Neural progenitor cell (in vitro differentiated cells): ENCODE results near the gene HIBADH. TPM values are rescaled to one million over a fixed set of nuclear protein-coding genes. Genes with fewer than 3 reads are reported as not detected.

Experiments used
- DNase-seq: peaks from one replicate; pipeline ENCODE4 v3.0.0-alpha.2; 2016; ENCODE audit warnings: low spot score
- H2AFZ ChIP-seq: fragments of 200-600 bp; sonication (generic); replicated peaks from 2 replicates; pipeline ENCODE4 v1.6.1; 2016; ENCODE audit warnings: antibody characterized with exemption
- H3F3A ChIP-seq: fragments of 200-600 bp; sonication (generic); 2 replicates; pipeline ENCODE4 v1.6.1; 2016; ENCODE audit warnings: antibody characterized with exemption, low read depth
- H3K27ac ChIP-seq: fragments of 200-600 bp; sonication (generic); 2 replicates; pipeline ENCODE4 v1.5.1; 2016; ENCODE audit warnings: mild to moderate bottlenecking
- H3K27me3 ChIP-seq: fragments of 200-600 bp; sonication (generic); 2 replicates; pipeline ENCODE4 v1.6.1; 2016; ENCODE audit warnings: mild to moderate bottlenecking, moderate library complexity
- H3K36me3 ChIP-seq: fragments of 200-600 bp; sonication (generic); 2 replicates; pipeline ENCODE4 v1.5.1; 2016
- H3K4me1 ChIP-seq: fragments of 200-600 bp; sonication (generic); 2 replicates; pipeline ENCODE4 v1.6.1; 2016; ENCODE audit warnings: mixed run types
- H3K4me2 ChIP-seq: fragments of 200-600 bp; sonication (generic); 2 replicates; pipeline ENCODE4 v1.6.1; 2016
- H3K4me3 ChIP-seq: fragments of 200-600 bp; sonication (generic); 2 replicates; pipeline ENCODE4 v1.5.1; 2016
- H3K79me2 ChIP-seq: fragments of 200-600 bp; sonication (generic); 2 replicates; pipeline ENCODE4 v1.6.1; 2016; ENCODE audit warnings: low read depth
- H3K9ac ChIP-seq: fragments of 200-600 bp; sonication (generic); 2 replicates; pipeline ENCODE4 v1.6.1; 2016
- H3K9me3 ChIP-seq: fragments of 200-600 bp; sonication (generic); 2 replicates; pipeline ENCODE4 v1.5.1; 2016; ENCODE audit warnings: low read depth
- H4K20me1 ChIP-seq: fragments of 200-600 bp; sonication (generic); 2 replicates; pipeline ENCODE4 v1.6.1; 2016; ENCODE audit warnings: low read depth
- H3K27ac Mint-ChIP-seq: 3 replicates; pipeline ENCODE4 v1.8.0; 2021; ENCODE audit warnings: mixed read lengths
- H3K27me3 Mint-ChIP-seq: 2 replicates; pipeline ENCODE4 v1.8.0; 2022; ENCODE audit warnings: low read depth, mild to moderate bottlenecking, inconsistent platforms, moderate library complexity, mixed read lengths; ENCODE audit not compliant: insufficient read depth
- H3K36me3 Mint-ChIP-seq: 3 replicates; pipeline ENCODE4 v1.8.0; 2021; ENCODE audit warnings: mixed read lengths
- H3K4me1 Mint-ChIP-seq: 3 replicates; pipeline ENCODE4 v1.8.0; 2021; ENCODE audit warnings: mixed read lengths
- H3K4me3 Mint-ChIP-seq: 3 replicates; pipeline ENCODE4 v1.8.0; 2021; ENCODE audit warnings: mild to moderate bottlenecking, moderate library complexity, mixed read lengths
- H3K9me3 Mint-ChIP-seq: 3 replicates; pipeline ENCODE4 v1.8.0; 2020; ENCODE audit warnings: mixed read lengths
- EZH2 ChIP-seq: fragments of 200-600 bp; sonication (generic); IDR thresholded peaks from 2 replicates; pipeline ENCODE4 v1.6.1; 2017; ENCODE audit warnings: antibody characterized with exemption, mild to moderate bottlenecking, moderate library complexity
- EZH2phosphoT487 ChIP-seq: fragments of 200-600 bp; sonication (generic); IDR thresholded peaks from 2 replicates; pipeline ENCODE4 v1.6.1; 2017; ENCODE audit warnings: antibody characterized with exemption
- total RNA-seq: library from RNA; depleted of rRNA; stranded (reverse); fragments of >200 nt; gene quantifications from 2 replicates; pipeline ENCODE4 v1.2.3, GENCODE V29; 2015; ENCODE audit warnings: low replicate concordance
- TF ChIP-seq, protein P1 (sequence below): fragments of 200-600 bp; sonication (generic); IDR thresholded peaks from 2 replicates; pipeline ENCODE4 v1.5.1; 2017; ENCODE audit warnings: antibody characterized with exemption, mild to moderate bottlenecking

HIBADH gene
- total RNA-seq, 1 donor from 2014 or later, result 88.6 TPM

DNA sequence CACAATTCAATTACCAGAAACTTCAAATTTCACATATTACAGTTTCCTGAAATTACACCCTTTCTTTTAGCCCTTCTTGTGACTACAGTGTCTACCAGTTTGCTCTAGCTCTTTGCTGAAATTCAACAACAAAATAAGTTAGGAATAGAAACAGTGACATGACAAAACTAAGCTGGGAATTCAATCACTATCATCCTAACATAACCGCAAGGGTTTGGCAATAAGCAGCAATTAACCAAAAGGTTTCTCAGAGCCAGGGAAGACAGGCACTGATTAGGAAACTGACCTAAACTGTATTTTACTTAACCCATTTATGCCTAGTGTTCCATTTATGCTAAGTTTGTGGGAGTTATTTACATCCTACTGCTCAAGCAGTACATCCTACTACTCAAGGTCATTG is 31.3 kb downstream of the HIBADH start:
- DNase-seq, result no peak
- peaks cover 33% of the 10 kb centered on the region for H3K79me2 ChIP-seq
- Mint-ChIP-seq H3K4me3 (no peak overlapping the region), H3K4me1 (peaks cover 1% of the 10 kb centered on the region), H3K27me3 (no peaks in the 10 kb centered on the region), H3K9me3 (no peaks in the 10 kb centered on the region), H3K27ac (no peak overlapping the region), H3K36me3 (peaks cover 12% of the 10 kb centered on the region)
- no peak overlapping the region for H2AFZ ChIP-seq
- no peak overlapping the region for H3K27ac ChIP-seq
- no peak overlapping the region for H3K4me2 ChIP-seq
- no peaks in the 10 kb centered on the region for H3K27me3 ChIP-seq
- H3K9ac ChIP-seq, result no peak overlapping the region
- no peak for TF ChIP-seq EZH2phosphoT487
- no peak for TF ChIP-seq EZH2
- TF ChIP-seq, protein P1, sequence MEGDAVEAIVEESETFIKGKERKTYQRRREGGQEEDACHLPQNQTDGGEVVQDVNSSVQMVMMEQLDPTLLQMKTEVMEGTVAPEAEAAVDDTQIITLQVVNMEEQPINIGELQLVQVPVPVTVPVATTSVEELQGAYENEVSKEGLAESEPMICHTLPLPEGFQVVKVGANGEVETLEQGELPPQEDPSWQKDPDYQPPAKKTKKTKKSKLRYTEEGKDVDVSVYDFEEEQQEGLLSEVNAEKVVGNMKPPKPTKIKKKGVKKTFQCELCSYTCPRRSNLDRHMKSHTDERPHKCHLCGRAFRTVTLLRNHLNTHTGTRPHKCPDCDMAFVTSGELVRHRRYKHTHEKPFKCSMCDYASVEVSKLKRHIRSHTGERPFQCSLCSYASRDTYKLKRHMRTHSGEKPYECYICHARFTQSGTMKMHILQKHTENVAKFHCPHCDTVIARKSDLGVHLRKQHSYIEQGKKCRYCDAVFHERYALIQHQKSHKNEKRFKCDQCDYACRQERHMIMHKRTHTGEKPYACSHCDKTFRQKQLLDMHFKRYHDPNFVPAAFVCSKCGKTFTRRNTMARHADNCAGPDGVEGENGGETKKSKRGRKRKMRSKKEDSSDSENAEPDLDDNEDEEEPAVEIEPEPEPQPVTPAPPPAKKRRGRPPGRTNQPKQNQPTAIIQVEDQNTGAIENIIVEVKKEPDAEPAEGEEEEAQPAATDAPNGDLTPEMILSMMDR, result no peak
- peaks cover 8% of the 10 kb centered on the region for H4K20me1 ChIP-seq
- H3K4me1 ChIP-seq, result peaks cover 42% of the 10 kb centered on the region
- H3K9me3 ChIP-seq, result no peaks in the 10 kb centered on the region
- H3K4me3 ChIP-seq, result no peak overlapping the region
- H3F3A ChIP-seq, result peaks cover 25% of the 10 kb centered on the region
- peaks cover 26% of the 10 kb centered on the region for H3K36me3 ChIP-seq

DNA sequence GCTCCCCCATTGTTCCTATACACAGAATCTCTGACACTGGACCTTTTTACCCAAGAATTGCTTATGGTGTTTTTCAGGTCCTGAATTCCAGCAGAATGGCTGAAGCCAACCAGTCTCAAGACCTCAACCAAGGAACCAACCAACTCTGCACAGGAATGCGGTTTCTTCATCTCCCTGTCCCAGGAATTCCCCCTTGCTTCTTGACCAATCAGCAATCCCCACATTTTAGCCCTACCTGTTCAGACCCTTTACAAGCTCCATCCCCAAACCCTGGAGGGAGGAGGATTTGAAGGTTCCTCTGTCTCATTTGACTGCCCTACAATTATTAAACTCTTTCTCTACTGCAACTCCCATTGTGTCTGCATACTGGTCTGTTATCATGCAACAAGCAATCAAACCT is 35.5 kb downstream of the HIBADH start:
- no peak overlapping the region for H3K27ac ChIP-seq
- no peak overlapping the region for H3K9ac ChIP-seq
- H3F3A ChIP-seq, result no peaks in the 10 kb centered on the region
- H3K36me3 ChIP-seq, result peaks cover 26% of the 10 kb centered on the region
- H3K4me2 ChIP-seq, result no peak overlapping the region
- H4K20me1 ChIP-seq, result no peaks in the 10 kb centered on the region
- H3K9me3 ChIP-seq, result no peaks in the 10 kb centered on the region
- no peak overlapping the region for H3K27ac Mint-ChIP-seq
- H2AFZ ChIP-seq, result no peak overlapping the region
- H3K27me3 ChIP-seq, result no peaks in the 10 kb centered on the region
- no peaks in the 10 kb centered on the region for H3K27me3 Mint-ChIP-seq
- no peak for DNase-seq
- H3K79me2 ChIP-seq, result peaks cover 18% of the 10 kb centered on the region
- H3K4me1 Mint-ChIP-seq, result no peaks in the 10 kb centered on the region
- H3K9me3 Mint-ChIP-seq, result peaks cover 4% of the 10 kb centered on the region
- no peaks in the 10 kb centered on the region for H3K4me1 ChIP-seq
- no peak for TF ChIP-seq EZH2
- TF ChIP-seq EZH2phosphoT487, result no peak
- TF ChIP-seq, protein P1, result no peak
- no peak overlapping the region for H3K4me3 ChIP-seq
- H3K4me3 Mint-ChIP-seq, result no peak overlapping the region
- H3K36me3 Mint-ChIP-seq, result peaks cover 29% of the 10 kb centered on the region

DNA sequence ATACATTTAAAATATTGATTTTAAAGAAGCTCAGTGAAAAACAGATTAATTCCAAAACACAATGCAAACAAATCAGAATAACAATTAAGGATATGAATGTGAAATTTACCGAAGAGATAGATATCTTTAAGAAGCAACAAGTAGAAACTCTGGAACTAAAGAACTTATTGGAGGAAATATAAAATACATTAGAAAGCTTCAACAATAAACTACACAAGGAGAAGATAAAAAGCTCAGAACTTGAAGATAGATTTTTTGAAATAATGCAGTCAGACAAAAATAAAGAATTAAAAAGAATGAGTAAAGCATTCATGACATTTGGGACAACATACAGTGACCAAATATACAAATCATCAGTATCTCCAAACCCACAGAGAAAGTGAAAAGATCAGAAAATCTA is 43.2 kb downstream of the HIBADH start:
- Histone ChIP-seq H3K27me3 (no peaks in the 10 kb centered on the region), H3K27ac (no peak overlapping the region), H3K9me3 (peaks cover 20% of the 10 kb centered on the region), H3K9ac (no peak overlapping the region), H4K20me1 (no peaks in the 10 kb centered on the region), H3K79me2 (peaks cover 41% of the 10 kb centered on the region), H3K4me2 (no peak overlapping the region), H3K36me3 (peaks cover 15% of the 10 kb centered on the region), H3K4me1 (no peaks in the 10 kb centered on the region), H2AFZ (no peak overlapping the region), H3K4me3 (no peak overlapping the region), H3F3A (no peaks in the 10 kb centered on the region)
- DNase-seq, result no peak
- TF ChIP-seq EZH2 (no peak), EZH2phosphoT487 (no peak)
- TF ChIP-seq, protein P1, result no peak
- Mint-ChIP-seq H3K4me1 (no peaks in the 10 kb centered on the region), H3K27me3 (peaks cover 3% of the 10 kb centered on the region), H3K9me3 (peaks cover 35% of the 10 kb centered on the region), H3K4me3 (no peak overlapping the region), H3K27ac (no peak overlapping the region), H3K36me3 (peaks cover 61% of the 10 kb centered on the region)
